ENCODE data around the gene FEM1A.
"Not testable (repeated sequence)": the region's sequence is repeated elsewhere in the genome, so short reads cannot be mapped to it uniquely, and the experiment has no call there.

Gene FEM1A

GRCh38 chr19:4791183-4792018 lies at the start of gene FEM1A:
TSS of gene FEM1A (plus strand) at chr19:4791734. CDS start at chr19:4791855, 121 bp downstream.
- DNase-seq: peak; percentile 98

- DNase-seq: no peak
Observed at GRCh38 chr19:4742723-4743646, 48.5 kb upstream of the FEM1A start.

DNA sequence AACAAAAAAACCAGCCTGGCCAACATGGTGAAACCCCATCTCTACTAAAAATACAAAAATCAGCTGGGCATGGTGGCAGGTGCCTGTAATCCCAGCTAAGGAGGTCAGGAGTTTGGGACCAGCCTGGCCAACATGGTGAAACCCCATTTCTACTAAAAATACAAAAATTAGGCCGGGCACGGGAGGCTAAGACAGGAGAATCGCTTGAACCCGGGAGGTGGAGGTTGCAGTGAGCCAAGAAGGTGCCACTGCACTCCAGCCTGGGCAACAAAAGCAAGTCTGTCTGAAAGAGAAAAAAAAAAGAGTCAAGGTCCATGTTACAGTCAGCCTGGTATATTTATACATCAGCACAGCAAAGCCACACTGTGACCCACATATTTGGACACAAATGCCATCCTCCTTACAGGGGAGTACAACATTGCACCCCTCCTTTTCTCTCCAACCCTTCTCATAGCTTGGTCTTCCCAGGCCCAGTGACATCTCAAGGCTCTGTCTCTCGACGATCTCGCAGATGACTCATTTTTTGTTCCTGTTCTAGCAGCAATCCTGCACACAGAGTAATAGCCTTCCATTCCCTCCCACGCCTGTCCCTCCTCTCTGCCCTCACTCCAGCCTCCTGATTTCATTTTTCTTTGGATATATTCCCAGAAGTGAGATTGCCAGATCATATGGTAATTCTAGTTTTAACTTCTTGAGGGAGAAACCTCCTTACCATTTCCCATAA lies 46.9 kb upstream of the FEM1A start:
- DNase-seq: no peak

GRCh38 chr19:4745175-4745574 lies 46.4 kb upstream of the FEM1A start:
- not testable (repeated sequence) for DNase-seq

- no peak for DNase-seq
Observed at GRCh38 chr19:4745986-4746385, 45.5 kb upstream of the FEM1A start.

DNA sequence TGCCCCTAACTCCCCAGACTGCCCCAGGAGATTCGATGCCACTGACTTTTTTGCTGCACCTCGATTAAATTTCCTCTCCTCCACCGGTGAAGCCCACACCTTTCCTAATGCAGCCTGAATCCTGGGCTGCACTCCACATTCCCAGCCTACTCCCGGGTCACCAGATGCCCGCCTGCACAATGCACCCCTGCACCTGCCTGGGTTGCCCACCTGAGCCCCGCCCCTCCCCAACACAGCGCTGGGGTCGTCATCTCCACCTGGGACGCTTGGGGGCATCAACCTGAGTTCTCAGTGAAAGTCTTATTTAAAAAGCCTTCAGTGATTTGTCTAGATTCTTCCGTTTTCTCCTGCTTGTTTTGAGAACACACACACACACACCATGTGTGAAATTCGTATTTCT lies 43.3 kb upstream of the FEM1A start:
- DNase-seq: no peak

DNA sequence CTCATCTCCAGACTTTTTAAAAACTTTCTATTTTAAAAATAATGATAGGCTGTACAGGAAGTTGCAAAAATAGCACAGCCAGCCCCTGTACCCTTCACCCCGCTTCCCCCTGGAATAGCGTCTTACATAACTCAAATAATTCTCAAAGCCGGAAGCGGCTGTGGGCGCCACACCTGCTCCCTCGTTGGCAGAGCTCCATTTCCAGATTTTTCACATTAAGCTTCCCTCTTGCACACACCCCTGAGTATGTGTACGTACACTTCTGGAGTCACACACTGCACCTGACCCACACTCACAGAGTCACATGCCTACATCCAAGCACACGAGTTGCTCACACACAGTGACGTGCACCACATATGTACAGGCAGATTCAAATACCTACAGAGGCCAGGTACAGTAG lies 42.9 kb upstream of the FEM1A start:
- DNase-seq: no peak

GRCh38 chr19:4749870-4750590 lies 41.5 kb upstream of the FEM1A start:
- DNase-seq: peak; percentile 7

- DNase-seq: no peak
Observed at GRCh38 chr19:4754248-4754647, 37.3 kb upstream of the FEM1A start.

DNA sequence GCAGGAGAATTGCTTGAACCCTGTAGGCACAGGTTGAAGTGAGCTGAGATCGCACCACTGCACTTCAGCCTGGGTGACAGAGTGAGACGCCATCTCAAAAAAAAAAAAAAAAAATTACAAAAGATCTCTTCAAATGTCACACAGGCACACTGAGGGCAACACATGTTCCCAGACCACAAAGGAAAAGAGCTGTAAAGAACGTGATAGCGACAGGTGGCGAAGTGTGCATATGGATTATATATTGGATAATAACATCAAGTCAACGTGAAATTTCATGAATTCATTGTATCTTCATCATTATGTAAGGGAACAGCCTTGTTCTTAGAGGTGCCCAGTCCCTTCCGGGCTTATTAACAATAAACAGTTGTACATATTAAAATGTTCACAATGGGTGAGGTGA lies 36.1 kb upstream of the FEM1A start:
- DNase-seq: no peak

GRCh38 chr19:4758082-4758481 lies 33.5 kb upstream of the FEM1A start:
- no peak for DNase-seq

- no peak for DNase-seq
Observed at GRCh38 chr19:4758659-4759058, 32.9 kb upstream of the FEM1A start.

GRCh38 chr19:4759388-4760284 lies 31.9 kb upstream of the FEM1A start:
- peak; percentile 59 for DNase-seq

GRCh38 chr19:4760285-4760650 lies 31.3 kb upstream of the FEM1A start:
- no peak for DNase-seq

DNA sequence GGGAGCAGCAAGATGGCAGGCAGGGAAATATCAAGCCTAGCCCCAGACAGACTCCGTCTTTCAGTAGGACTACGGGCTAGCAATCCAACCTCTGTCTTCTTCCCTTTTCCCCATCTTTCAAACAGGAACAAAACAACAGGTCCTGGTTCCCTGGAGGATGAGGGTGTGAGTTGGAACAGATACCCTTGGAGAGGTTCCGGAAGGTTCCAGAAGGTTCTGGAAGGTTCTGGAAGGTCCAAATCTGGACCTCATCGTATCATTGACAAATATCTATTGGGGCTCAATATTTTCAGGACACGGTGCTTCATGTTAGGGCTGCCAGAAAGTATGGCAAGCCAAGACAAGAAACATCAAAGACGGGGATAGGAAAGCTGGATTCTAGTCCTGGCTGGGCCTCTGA lies 28.5 kb upstream of the FEM1A start:
- no peak for DNase-seq

GRCh38 chr19:4764393-4764660 lies 27.2 kb upstream of the FEM1A start:
- DNase-seq: no peak

GRCh38 chr19:4768934-4769777 lies 22.4 kb upstream of the FEM1A start:
- DNase-seq: peak; percentile 80

GRCh38 chr19:4772566-4772965 lies 19.0 kb upstream of the FEM1A start:
- DNase-seq: no peak

DNA sequence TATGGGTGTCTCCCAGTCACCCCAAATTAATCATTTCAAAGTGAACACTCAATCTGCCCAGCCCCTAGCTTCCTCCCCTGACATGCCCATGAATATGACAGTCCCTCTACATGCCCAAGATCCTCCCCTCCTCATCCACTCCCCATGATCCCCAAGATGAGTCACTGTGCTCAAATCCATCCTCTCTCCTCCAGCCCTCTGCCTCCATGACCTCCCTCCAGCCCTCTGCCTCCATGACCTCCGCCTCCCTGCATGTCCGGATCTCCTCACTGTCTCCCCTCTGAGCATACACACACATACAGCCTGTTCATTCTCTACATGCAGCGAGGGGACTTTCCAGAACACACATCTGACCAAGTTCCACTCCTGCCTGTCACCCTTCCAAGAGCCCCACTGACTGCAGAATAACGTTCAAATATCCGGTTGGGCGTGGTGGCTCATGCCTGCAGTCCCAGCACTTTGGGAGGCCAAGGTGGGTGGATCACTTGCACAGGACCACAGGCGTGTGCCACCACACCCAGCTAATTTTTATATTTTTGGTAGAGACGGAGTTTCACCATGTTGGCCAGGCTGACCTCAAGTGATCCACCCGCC lies 18.4 kb upstream of the FEM1A start:
- no peak for DNase-seq

GRCh38 chr19:4774136-4774535 lies 17.4 kb upstream of the FEM1A start:
- DNase-seq: no peak

Data from stimulated activated CD4-positive, alpha-beta T cell treated with anti-CD3 and anti-CD28 coated beads, Interleukin-1b, Interleukin-23, amount 100 ng/mL, for 48 hours (primary cell).